Brain microvascular endothelial cell (primary cell): ENCODE results near the gene MEOX1.

ENCODE experiments used
- DNase-seq: peaks from one replicate; pipeline ENCODE4 v3.0.0-alpha.2; 2020
- H3K27ac ChIP-seq: fragments of 250-450 bp; sonication (Bioruptor Pico); 2 replicates; pipeline ENCODE4 v1.5.1; 2020; ENCODE audit warnings: mild to moderate bottlenecking, moderate library complexity
- H3K27me3 ChIP-seq: fragments of 250-450 bp; sonication (Bioruptor Pico); replicated peaks from 2 replicates; pipeline ENCODE4 v1.5.1; 2020; ENCODE audit warnings: mild to moderate bottlenecking
- H3K36me3 ChIP-seq: fragments of 250-450 bp; sonication (Bioruptor Pico); replicated peaks from 2 replicates; pipeline ENCODE4 v1.5.1; 2020; ENCODE audit warnings: mild to moderate bottlenecking
- H3K4me3 ChIP-seq: 2 replicates; pipeline ENCODE4 v1.5.1; 2011; ENCODE audit warnings: low read depth, mild to moderate bottlenecking, control low read depth, low read length, moderate library complexity
- in situ Hi-C: cut with HindIII; loops from 2 replicates; pipeline ENCODE4 v1.10.0; 2017; ENCODE audit warnings: low sequenced_read_pairs, low pct_ligation_motif_present
- TF ChIP-seq, protein P1 (sequence below): IDR thresholded peaks from 2 replicates; pipeline ENCODE4 v1.5.1; 2011; ENCODE audit warnings: low read depth, mild to moderate bottlenecking, moderate library complexity, low read length, control low read depth, inconsistent platforms; ENCODE audit errors: missing control alignments

MEOX1 gene

GRCh38 chr17:43640491-43641252 is 21.1 kb downstream of the MEOX1 start:
- peaks cover 8% of the 10 kb centered on the region for H3K27me3 ChIP-seq
- no peak overlapping the region for H3K27ac ChIP-seq
- no peaks in the 10 kb centered on the region for H3K36me3 ChIP-seq
- TF ChIP-seq, protein P1, sequence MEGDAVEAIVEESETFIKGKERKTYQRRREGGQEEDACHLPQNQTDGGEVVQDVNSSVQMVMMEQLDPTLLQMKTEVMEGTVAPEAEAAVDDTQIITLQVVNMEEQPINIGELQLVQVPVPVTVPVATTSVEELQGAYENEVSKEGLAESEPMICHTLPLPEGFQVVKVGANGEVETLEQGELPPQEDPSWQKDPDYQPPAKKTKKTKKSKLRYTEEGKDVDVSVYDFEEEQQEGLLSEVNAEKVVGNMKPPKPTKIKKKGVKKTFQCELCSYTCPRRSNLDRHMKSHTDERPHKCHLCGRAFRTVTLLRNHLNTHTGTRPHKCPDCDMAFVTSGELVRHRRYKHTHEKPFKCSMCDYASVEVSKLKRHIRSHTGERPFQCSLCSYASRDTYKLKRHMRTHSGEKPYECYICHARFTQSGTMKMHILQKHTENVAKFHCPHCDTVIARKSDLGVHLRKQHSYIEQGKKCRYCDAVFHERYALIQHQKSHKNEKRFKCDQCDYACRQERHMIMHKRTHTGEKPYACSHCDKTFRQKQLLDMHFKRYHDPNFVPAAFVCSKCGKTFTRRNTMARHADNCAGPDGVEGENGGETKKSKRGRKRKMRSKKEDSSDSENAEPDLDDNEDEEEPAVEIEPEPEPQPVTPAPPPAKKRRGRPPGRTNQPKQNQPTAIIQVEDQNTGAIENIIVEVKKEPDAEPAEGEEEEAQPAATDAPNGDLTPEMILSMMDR: no peak
- H3K4me3 ChIP-seq: no peak overlapping the region
- in situ Hi-C loops: no loop called here
- no peak for DNase-seq

DNA sequence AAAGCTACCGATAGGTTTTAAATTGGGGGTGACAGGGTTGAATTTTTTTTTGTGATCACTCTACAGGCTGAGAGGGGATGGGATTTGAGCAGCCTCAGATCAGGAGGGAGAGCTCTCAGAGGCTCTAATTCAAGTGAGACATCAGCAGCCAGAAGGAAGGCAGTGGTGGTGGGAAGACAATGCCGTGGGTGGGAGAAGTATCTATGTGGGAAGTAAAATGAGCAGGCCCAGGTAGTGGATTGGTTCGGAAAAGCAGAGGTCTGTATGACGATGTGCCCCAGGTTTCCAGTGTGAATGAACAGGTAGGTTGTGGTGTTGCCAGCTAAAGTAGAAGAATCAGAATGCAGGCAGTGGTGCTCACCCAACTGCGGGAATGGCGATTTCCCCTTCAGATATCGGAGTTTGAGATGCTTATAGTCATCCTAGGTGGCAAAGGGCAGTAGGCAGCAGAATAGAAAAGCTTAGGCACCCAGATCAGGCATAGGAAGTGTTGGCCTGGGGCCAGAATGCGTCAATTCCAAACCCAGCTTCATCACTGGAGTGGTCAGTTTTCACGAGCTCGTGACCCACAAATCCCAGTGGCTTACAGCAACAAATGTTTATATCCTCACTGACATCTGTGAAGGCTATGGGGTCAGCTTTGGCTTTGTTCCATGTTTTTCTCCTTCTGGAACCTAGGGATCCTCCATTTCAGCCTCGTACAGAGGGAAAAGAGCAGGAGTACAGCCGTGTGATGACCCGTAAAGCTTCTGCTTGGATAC is 24.0 kb downstream of the MEOX1 start:
- Histone ChIP-seq H3K27ac (no peak overlapping the region), H3K27me3 (peaks cover 8% of the 10 kb centered on the region), H3K36me3 (no peaks in the 10 kb centered on the region), H3K4me3 (no peak overlapping the region)
- in situ Hi-C loops: no loop called here
- no peak for DNase-seq
- TF ChIP-seq, protein P1: no peak

DNA sequence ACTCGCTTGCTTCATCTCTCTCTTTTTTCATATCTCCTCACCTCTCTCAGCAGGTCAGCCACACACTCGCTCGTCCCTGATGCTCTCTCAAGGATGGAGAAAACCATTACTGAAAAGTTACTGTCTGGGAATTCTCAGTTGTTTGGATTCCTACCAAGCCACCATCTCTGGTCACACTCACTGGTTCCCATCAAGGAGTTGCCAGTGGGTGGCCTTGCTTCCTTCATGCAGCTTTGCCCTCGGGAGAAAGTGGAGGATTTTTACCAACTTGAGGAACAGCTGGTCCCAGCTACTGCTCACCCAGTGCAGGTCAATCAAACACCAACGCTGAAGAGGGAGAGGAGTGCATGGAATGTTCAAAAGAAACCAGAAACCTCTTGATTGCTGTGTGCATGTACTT is 25.3 kb downstream of the MEOX1 start:
- TF ChIP-seq, protein P1: no peak

DNA sequence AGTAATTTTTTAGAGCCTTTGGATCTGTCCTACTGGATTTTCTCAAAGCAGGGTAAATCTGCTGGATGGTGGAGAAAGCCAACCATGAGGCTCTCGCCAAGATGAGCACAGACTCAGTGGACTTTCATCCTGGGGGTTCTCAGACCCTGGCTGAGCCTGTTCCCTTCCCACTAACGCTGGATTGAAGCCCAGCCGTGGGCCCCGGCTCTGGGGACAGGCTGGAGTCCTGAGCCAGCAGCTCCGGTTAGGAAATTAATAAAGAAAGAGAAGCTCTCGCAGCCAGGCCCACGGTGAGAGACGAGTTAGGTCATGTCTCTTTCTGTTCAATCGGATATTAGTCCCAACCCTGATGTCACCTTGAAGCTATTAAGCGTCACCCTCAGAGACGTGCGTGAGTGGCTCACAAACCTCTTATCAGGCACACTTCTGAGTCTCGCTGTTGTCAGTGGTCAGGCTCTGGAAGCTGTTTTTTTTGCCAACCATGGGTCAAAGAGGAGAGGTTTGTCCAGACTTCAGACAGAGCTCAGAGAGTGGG is 27.1 kb downstream of the MEOX1 start:
- Histone ChIP-seq H3K27me3 (peaks cover 7% of the 10 kb centered on the region), H3K4me3 (no peak overlapping the region), H3K36me3 (no peaks in the 10 kb centered on the region), H3K27ac (no peak overlapping the region)
- DNase-seq: peak; percentile 13
- TF ChIP-seq, protein P1: no peak
- in situ Hi-C loops: no loop called here

More for the DNA sequence above, 25.3 kb downstream of the MEOX1 start:
- H3K27me3 ChIP-seq: peaks cover 8% of the 10 kb centered on the region
- no peak overlapping the region for H3K4me3 ChIP-seq
- in situ Hi-C loops: no loop called here
- no peaks in the 10 kb centered on the region for H3K36me3 ChIP-seq
- no peak for DNase-seq
- H3K27ac ChIP-seq: no peak overlapping the region

DNA sequence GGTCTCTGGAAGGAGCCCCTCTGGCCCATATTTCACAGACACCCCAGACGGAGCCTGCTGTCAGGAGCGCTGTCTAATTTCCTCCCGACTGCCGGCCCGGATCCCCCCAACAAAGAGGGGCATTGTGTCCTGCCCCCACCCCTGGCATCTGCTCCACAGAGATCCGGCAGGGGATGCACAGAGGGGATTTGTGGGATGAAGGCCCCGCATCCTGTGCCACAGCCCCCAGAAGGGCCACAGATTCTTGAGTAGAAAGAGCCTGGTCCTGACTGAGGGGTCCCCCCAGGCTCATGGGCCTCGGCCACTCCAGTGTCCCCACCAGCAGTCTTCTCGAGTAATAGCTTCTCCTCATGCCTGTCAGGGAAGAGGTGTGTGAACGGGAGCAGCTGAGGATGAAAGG is 29.5 kb downstream of the MEOX1 start:
- TF ChIP-seq, protein P1: no peak
- in situ Hi-C loops: no loop called here
- Histone ChIP-seq H3K27me3 (peaks cover 1% of the 10 kb centered on the region), H3K27ac (no peak overlapping the region), H3K36me3 (no peaks in the 10 kb centered on the region), H3K4me3 (no peak overlapping the region)
- no peak for DNase-seq
